T47D (cell line): ENCODE measurements around the gene MAGI2.

Experiments used
- DNase-seq, 2 experiments: peaks; one replicate each; pipeline versions ENCODE4 v3.0.0 to v3.0.0-alpha.2; 2011 to 2012; ENCODE audit warnings: low read depth in 1 of 2, low spot score in 1 of 2
- JUND ChIP-seq: IDR thresholded peaks from 2 replicates; pipeline ENCODE4 v1.6.1; 2012; ENCODE audit warnings: low read depth
- in situ Hi-C: cut with HindIII; loops from 2 replicates; pipeline ENCODE4 v1.10.0; 2016; ENCODE audit warnings: low sequenced_read_pairs, low pct_unique_long_range_greater_than_20kb

Gene MAGI2

DNA sequence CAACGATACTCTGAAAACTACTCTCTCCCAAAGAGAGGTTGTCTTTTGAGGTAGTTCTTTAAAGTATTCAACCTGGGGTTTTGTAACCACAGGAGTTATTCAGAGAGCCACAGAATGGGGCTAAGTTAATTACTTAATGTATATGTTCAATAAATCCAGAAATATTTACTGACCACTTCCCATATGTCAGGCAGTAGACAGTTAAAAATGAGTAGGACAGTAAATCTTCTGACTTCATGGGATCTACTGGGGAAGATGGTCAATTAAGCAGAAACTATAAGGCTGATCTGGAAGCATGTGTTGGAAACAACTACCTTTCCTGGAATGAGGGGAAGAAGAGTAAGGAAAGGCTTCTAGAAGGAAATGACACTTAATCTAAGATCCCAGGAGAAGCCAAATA lies 167.7 kb downstream of the MAGI2 start:
- no peak for TF ChIP-seq JUND
- DNase-seq = no peak
- in situ Hi-C loops = no loop called here

DNA sequence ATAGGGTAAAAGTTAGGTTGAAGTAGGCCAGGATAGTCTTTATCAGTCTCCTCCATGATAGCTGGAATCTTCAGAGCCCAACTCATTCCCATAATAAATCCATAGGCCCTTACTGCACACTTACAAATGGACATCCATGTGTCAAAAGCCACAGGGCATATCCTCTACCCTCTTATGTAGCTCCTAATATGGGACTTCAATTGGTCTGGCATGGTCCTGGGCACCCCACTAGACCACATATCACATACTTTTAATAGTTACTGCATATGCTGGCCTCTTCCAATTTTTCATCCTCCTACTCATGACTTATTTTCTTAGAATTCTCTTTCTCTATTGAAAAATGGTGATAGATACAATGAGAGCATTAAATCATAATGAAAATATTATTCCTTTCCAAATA lies 169.3 kb downstream of the MAGI2 start:
- DNase-seq = no peak
- TF ChIP-seq JUND = no peak
- in situ Hi-C loops = no loop called here

DNA sequence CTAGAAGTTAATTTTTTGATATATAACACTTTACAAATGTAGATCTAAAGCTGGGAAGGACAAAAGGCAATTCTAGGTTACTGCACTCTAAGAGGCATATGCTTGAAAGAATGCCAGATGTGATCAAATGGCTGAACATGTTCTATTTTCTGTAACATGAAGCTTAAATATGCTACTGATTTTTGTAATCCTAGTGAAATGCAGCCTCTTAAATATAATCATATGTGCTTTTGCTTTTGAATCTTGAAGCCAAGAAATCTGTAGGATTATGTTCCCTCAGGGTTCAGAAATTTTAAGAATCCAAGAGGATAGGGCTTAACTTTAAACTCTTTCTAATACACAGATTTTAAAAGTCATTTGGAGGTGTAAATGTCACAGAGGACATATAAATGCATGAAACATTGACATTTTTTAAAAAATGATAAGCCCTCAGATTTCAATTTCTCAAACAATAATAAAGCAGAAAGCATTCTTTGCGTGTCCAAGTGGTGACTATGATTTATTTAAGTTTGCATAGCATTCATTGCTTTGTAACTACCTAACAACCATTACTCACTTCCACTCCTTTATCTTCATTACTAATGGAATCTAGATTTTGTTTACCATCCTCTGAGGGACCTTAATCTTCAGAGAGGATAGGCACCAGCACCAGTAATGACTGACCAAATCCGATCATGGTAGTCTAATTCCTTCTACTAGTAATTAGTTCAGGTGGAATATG lies 170.4 kb downstream of the MAGI2 start:
- in situ Hi-C loops = no loop called here
- DNase-seq = no peak
- TF ChIP-seq JUND = no peak

GRCh38 chr7:79282070-79282694 lies 171.3 kb downstream of the MAGI2 start:
- in situ Hi-C loops = no loop called here
- DNase-seq = peak; percentile 30 to 75
- no peak for TF ChIP-seq JUND

- DNase-seq = no peak
- in situ Hi-C loops = no loop called here
- no peak for TF ChIP-seq JUND
Measured at GRCh38 chr7:79281426-79281825, 172.0 kb downstream of the MAGI2 start.

DNA sequence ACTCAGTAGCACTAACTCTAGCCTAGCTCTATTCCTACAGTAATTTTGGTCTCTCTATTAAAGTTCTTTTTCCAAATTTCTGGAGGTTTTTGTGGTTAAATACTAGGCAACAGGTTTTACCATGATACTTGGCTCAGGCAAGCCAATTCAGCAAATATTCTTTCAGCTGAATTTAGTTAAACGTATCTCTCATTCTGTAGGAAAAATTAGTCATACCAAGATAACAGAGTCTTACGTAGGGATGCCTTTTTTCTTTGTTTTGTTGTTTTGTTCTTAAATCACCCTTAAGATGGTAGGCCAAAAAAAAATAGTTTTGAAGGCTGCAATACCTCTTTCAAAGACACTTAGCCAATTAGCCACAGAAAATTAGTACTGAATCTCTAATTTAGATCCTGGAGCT lies 180.5 kb downstream of the MAGI2 start:
- in situ Hi-C loops = no loop called here
- TF ChIP-seq JUND = no peak
- no peak for DNase-seq

GRCh38 chr7:79272066-79272669 lies 181.3 kb downstream of the MAGI2 start:
- in situ Hi-C loops = no loop called here
- DNase-seq = peak; percentile 30 to 71
- no peak for TF ChIP-seq JUND

- no peak for DNase-seq
- no peak for TF ChIP-seq JUND
- in situ Hi-C loops = no loop called here
Measured at GRCh38 chr7:79268730-79269129, 184.7 kb downstream of the MAGI2 start.

DNA sequence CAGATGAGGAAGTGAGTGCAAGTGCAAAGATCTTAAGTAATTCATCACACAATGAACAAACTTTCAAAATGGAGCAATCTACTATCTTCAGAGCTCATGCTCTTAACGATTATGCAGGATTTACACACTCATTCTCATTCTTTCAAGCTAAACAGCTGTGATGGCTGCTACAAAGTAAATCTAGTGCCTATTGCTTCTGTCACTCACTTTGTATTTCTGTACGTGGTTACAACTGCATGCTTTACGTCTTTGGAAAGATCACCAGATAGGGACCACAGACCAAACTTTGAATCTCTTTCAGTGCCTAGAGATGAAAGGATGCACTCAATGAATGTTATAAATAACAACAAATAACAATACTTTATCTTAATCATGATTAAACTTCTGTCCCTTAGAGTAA lies 194.6 kb downstream of the MAGI2 start:
- in situ Hi-C loops = no loop called here
- DNase-seq = no peak
- no peak for TF ChIP-seq JUND

DNA sequence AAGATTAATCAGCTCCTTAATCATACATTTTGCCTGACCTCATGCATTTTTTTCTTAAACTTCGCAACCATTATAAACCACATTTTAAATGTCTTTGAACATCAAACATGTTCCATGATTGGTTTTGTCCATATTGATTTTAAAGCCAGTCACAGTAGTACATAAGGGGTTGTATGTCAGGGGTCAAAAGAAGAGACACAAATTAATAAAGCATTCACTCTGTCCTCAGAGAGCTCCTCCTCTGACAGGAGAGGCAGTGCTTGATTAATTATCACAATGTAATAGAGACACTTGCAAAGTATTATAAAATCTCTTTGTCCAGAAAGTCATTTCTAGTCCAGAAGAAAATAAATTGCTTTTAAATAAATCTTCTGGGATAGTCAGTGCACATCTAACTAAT lies 195.5 kb downstream of the MAGI2 start:
- in situ Hi-C loops = no loop called here
- no peak for DNase-seq
- TF ChIP-seq JUND = no peak

GRCh38 chr7:79245623-79246249 lies 207.7 kb downstream of the MAGI2 start:
- DNase-seq = peak in 1 of 2 experiments; percentile 15
- no peak for TF ChIP-seq JUND
- in situ Hi-C loops = no loop called here

DNA sequence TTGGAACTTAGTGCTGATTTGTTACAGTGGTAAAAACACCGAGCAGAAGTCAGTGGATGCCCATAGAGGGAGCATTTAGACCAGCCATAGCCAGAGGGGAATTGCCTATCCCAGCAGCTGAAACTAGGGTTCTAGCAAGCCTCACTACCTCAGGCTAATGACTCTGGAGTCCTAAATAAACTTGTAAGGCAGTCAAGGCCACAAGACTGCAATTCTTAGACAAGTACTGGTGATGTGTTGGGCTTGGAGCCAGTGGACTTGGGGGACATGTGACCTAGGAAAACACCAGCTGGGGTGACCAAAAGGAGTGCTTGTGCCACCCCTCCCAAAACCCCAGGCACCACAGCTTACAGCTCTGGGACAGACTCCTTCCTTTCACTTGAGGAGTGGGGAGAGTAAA lies 209.0 kb downstream of the MAGI2 start:
- in situ Hi-C loops = no loop called here
- no peak for TF ChIP-seq JUND
- DNase-seq = no peak

DNA sequence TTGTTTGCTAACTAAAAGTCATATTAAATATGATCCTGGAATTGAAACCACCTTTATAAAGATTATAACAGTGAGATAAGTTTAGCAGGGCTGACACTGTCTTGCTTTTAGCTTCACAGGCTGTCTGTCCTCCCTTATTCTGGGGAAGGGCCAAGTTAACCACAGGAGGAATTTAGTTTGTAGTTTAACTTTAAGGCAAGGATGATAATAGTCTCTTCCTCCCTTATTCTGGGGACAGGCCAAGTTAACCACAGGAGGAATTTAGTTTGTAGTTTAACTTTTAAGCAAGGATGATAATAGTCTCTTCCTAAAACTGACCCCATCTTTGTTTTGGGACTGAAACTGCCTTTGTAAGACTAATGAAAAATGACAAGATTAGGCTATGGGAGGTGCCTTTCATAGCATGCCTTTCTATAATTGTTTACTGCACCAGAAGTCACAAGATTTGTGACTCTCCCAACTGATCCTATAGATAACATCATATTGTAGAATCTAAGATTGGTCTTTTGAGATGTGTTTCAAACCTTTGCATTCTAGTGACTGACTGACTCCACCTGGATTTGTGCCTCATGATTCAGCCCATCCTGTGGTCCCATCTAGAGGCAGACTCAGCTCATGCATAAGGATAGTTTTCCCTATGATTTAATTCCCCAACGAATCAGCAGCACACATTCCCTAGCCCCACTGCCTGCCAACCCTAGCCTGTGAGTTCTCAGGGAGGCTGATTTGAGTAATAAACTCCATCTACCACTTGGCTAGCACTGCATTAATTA lies 212.0 kb downstream of the MAGI2 start:
- DNase-seq = peak in 1 of 2 experiments; percentile 25
- in situ Hi-C loops = no loop called here
- TF ChIP-seq JUND = no peak
